SK-N-MC (cell line): ENCODE results near the gene CSF2.
"Not testable (repeated sequence)": the region's sequence is repeated elsewhere in the genome, so short reads cannot be mapped to it uniquely, and the experiment has no call there.

Experiments
- EZH2 ChIP-seq: fragments of 200-600 bp; sonication (generic); IDR thresholded peaks from one replicate; pipeline ENCODE4 v1.6.1; 2017; ENCODE audit warnings: antibody characterized with exemption
- FOXP2 ChIP-seq: optimal IDR thresholded peaks from 2 replicates; pipeline ENCODE3; 2011; ENCODE audit warnings: mild to moderate bottlenecking, moderate library complexity; ENCODE audit not compliant: insufficient read depth; ENCODE audit errors: extremely low read length, control extremely low read depth
- POLR2AphosphoS5 ChIP-seq: IDR thresholded peaks from 2 replicates; pipeline ENCODE4 v1.6.1; 2012; ENCODE audit warnings: mild to moderate bottlenecking, low read depth, low read length, borderline replicate concordance

DNA sequence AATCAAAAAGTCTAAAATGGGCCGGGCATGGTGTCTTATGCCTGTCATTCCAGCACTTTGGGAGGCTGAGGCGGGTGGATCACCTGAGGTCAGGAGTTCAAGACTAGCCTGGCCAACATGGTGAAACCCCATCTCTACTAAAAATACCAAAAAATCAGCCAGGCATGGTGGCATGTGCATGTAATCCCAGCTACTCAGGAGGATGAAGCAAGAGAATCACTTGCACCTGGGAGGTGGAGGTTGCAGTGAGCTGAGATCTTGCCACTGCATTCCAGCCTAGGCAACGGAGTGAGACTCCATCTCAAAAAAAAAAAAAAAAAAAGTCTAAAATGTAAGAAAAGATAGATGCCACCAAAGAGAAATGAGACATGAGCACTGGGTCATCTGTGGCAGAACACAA lies 49.4 kb downstream of the CSF2 start:
- not testable (repeated sequence) for TF ChIP-seq EZH2, POLR2AphosphoS5, FOXP2
